Stimulated activated CD4-positive, alpha-beta T cell treated with anti-CD3 and anti-CD28 coated beads, Interleukin-4, amount 100 ng/mL, for 24 hours (primary cell): ENCODE measurements around the gene PPP1R15B.

Experiments used
- DNase-seq: peaks from one replicate; pipeline ENCODE4 v3.0.0-alpha.2; 2020

Gene PPP1R15B

DNA sequence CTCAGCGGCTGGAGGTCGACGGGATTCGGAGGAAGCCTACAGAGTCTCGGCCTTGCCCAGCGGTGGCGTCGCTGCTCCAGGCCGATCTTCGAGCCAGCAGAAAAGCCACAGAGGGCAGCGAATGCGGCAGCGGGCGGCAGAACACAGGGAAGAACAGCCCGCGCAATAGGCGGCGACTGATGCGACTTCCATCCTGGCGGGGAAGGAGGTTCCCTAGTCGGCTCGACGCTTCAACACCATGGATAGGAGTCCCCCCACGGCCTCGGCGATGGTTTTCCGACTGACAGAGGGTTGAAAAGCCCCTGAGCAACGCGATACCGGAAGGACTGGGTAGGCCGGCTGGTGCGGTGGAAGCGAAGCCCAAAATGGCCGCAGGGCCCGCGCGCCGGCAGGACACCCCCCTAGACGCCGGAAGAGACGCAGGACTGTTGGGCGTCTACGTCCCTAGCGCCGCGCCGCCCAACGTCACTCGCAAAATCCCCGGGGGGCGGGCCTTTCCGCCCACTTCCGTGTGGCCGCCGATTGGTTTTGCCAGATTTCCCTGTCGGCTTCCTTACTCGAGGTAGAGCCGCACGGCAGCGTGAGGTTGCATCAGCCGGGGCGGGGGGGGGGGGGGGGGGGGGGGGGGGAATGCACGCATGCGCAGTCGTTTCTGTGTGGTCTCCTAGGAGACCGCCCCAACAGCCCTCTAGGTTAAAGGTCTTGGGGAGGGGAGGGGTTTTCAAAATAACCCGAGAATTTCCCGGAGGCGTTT, at the start of gene PPP1R15B:
Gene PPP1R15B, minus strand, starts transcription at position 367 of the 754 bp plus-strand sequence. CDS start 406 bp downstream, outside the sequence.
- DNase-seq, result peak; percentile 97

DNA sequence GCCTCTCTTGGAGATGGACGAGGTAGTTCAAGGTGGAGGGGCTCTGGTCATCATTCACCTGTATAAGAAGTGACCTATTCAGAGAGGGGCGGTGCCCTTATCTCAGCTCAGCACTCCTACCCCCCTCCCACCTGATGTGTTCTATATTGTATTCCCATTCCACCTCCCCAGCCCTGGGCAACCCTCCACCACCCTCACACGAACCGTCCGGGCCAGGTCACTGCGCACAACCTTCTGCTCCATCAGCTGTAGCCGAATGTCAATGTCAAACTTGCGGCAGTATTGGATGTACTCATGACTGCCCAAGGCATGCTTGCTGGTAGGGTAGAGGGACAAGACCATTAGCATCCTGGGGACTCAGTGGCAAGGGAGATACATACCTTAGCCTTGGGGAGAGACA, 48.7 kb upstream of the PPP1R15B start:
- DNase-seq, result no peak

DNA sequence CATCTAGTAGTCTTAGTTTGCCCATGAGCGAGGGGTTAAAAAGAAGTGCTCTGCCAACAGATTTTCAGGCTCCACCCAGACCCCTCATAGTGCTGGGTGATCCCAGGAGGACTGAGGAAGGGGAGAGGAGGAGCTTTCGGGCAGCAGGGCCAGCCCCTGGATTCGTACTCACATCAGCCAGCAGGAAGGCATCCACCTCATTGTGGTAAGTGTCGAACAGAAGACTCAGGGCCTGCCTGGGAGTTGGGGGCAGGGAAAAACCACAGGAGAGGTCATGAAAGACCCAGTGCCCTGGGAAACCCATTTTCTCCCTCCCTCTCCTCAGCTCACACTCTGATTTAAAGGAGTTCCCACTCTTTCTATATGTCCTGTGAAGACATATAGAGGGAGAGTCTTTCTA, 48.1 kb upstream of the PPP1R15B start:
- DNase-seq, result no peak

DNA sequence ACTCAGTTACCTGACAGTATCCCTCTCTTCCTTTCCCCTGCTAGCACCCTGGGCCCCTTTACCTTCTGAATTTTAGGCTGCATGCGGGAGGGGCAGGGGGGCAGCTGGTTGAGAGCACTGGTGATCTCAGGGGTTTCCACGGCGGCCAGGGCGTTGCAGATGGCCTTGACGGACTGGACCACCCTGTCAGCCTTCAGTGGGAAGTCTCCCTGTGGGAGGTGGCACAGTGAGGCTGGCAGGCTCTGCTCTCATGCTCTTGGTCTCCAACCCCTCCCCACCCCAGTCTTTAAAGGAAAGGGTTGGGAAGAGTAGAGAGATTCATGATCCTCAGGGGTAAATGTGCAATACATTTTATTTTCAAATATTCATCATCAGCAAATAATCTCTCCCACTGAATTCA, 46.0 kb upstream of the PPP1R15B start:
- DNase-seq, result no peak

DNA sequence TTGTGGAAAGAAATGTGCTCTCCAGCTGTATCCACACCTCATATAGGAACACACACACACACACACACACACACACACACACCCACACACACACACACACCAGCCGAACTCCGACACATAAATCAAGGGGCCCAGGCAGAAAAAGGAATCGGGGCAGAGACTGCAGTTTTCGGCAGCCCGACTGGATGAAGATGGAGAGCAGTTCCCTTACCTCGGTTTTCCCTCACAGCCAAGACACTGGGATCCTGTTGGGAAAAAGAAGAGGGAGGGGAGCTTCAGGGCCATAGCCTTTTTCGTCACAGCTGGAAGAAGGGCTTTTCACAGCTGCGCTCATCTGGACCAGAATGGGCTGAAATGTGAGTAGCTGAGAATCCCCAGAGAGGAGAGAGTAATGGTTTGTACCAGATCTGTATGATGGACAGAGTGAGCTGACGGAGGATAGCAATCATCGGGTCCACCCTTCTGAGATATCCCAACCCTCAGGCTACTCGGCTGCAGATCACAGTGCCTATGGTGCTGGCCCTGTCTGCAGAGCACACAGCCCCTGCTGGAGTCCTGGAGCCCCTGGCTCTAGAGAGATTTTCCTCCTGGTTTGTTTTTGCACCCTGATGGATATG, 45.3 kb upstream of the PPP1R15B start:
- DNase-seq, result no peak

DNA sequence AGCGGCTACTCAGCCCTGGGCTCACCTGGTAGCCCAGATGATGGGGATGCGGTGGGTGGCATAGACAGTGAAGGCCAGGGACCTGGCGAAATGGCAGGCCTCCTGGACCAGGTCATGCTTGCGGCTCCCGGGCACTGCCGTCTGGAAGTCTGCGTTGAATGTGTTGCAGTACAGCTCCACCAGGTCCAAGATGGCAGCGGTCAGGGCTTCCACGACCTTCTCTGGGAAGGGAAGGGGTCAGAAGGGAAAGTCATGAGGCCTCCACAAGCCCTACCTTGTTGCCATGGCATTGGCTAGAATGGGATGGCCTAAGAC, 44.2 kb upstream of the PPP1R15B start:
- DNase-seq, result no peak

DNA sequence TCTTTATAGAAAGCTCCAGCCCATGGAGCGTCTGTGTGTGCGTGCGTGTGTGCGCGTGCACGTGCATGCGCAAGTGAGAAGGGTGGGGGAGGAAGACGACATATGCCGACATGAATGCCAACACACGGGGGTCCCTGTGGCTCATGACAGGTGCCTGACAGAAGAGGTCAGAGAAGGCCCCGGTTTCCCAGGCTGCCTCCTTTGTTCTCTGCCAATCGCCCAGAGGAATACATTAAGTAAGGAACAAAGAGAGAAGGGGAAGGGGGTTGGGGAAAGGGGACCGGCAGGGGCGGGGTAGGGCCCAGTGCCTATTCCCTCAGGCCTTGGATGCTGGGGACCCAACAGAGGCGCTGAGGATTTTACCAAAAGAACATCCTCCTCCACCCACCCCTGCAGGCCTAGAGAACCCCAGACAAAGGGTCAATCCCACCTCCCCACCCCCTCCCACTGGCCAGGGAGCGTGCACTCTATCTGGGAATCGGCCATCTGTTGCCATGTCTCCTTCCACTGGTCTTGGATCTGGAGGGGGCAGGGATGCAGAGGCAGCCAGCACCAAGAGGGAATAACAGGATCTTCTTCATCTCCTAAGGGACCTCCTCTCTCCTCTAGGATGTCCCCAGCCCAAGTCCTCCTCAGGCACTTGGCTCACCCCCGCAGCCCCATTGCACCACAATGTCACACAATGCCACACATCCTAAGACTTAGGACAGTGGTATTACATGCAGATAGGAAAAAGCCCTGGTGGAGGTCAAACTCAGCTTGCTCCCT, 43.6 kb upstream of the PPP1R15B start:
- no peak for DNase-seq

DNA sequence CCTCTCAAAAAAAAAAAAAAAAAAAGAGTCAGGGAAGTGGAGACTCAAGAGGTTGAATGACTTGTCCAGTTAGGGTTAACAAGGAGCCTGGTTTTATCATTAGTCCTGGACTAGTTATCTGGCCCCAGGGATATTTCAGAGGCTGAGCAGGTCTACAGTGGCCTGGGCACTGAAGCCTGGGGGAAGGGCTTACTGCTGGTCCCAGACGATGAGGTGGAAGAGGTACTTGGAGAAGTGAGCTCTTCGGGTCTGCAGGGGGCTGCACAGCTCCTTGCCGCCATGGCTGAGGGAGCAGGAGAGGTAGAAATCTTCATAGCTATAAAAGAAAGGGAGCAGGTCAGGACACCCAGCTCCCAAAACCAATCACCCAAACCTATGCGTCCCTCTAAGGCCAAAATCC, 42.9 kb upstream of the PPP1R15B start:
- DNase-seq, result no peak

DNA sequence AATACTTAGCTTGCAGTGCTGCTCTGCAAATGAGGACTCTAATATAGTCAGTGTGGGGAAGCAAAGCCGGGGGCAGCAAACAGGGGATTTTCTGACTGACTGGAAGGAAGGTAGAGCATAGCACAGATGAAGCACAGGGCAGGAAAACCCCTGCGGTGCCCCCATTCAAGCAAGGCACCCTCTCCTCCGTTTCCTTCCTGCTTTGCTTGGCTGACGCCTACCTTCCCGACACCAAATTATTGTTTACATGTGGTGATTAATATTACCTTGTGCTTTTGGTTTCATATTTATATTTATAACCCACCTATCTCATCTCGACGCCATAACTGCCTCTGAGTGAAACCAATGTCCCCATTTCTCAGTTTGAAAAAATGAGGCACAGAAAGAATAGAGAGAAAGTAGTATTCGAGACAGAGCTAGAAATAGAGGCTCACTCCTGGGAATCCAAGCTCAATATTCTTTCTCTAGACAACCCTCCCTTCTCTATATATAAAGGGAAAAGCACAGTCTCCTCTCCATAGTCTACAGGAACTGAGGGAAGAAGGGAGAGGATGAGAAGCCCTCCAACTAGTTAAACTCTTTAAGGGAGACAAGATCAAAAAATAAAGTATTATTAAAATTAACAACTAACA, 41.6 kb upstream of the PPP1R15B start:
- DNase-seq, result peak; percentile 76

DNA sequence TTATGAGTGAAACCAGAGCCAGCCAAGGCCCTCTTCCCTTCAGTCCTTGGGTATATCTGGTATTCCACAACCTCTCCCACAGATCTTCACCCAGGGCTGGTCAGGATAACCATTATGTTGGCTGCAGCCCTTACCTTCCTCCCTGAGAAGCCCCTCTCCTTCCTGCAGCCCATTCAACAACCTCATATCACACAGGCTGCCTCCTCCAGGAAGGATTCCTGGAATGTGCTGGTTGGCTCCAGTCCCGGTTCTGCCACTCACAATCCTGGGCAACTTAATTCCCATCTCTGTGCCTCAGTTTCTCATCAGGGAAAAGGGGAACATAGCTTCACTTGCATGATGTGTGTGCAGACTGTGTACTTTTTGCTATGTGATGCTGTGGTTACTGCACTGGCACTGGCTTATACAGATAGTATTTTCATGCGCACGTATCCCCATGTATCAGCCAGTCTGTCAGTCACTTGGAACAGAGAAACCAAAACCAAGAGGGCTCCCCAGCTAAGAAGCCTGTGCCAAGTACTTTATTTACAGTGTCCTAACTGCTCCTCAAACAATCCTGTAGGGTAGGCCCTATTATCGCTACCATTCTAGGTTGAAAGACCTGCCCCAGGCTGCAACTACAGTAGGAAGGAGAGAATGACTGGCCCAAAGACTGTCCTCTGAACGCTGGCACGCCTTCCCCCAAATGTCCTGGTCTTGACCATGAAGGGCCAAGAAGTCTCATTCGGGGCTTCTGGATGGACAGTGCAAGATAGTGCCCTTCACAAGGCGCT, 39.9 kb upstream of the PPP1R15B start:
- no peak for DNase-seq

DNA sequence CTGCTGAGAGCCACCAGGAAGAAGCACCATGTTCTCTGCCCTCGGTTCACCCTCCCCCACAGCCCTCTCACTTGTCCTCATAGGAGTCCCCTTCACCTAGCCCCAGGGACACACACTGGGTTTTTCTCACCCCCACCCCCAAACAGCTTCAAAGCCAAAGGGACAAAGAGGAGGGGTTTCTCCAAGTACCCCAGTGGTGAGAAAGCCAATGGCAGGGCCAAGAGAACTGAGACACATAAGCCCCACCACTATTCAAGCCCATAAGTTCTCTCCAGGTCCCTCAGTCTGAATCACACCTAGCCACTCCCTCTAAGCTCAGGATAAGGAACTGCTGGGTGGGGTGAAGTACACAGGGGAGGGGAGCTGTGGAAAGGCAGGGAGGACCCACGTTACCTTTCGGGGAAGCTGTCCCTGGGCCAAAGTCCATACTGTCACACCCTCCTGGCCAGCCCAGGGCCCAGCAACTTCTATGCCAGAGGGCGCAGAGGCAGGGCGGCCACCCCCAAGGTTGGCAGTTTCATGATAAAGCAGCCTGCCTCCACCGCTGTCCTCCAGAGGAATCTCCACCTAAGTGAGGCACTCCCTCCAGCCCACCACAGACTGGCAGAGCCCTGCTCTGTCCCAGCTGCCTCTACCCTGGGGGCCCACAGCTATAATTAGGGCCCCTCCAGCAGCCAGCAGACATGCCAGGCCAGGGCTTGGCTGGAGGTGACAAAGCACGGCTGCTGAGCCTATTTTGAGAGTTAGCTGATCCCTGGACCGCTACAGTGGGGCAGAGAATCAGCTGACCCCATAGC, 39.0 kb upstream of the PPP1R15B start:
- DNase-seq, result no peak

DNA sequence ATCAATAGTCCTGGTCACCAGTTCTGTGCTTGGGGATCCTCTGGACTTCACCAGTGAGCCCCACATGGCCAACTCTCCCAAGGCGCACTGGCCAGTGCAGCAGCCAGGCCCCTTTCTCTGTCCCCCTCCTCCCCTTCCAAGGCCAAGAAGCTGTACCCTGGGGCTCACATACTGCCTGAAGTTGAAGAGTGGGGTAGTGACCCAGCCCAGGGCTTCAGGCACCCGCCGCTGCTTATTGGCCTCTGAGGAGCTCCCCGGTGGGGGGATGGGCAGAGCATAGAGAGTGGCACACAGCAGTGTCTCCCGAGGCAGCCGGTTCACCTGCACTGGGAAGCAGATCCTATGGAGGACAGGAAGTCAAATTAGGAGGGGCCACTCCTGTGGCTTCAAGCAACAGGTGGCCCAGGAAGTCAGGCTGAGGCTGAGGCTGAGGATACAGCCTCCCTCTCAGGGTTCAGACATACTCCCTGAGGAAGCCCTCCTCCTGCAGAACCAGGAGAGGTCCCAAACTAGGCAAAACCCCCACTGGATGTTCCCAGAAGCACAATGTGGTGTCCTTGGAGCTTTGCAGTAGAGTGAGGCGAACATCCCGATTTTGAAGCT, 38.2 kb upstream of the PPP1R15B start:
- no peak for DNase-seq

DNA sequence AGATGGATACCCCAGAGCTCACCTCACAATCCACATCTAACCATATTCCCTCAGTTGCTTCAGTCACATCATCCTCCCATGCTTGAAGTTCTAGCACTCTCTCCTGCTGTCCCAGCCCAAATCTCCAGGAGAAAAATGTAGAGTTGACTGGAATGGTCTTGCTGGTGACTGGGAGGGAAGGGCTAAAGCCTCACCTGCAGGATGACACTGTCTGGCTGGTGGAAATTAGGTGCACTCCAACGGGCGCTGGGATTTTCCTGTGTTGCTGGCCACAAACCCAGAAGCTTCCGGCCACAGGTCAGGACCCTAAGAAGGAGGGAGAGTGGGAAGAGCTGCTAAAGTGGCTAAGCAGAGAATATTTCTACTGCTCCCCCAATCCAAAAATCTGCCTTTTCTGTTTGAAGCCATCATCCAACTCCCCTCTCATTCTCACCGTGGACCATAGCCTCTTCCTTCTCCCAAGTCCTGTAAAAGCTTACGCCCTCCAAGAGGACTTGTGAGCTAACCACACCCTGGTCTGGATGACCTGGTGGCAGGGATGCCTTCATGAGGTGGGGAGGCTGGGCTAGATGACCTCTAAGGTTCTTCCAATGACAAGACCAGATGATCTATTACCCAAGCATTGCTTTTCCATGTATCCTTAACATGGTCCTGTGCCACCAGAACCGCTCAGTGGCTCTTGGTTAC, 37.5 kb upstream of the PPP1R15B start:
- no peak for DNase-seq

DNA sequence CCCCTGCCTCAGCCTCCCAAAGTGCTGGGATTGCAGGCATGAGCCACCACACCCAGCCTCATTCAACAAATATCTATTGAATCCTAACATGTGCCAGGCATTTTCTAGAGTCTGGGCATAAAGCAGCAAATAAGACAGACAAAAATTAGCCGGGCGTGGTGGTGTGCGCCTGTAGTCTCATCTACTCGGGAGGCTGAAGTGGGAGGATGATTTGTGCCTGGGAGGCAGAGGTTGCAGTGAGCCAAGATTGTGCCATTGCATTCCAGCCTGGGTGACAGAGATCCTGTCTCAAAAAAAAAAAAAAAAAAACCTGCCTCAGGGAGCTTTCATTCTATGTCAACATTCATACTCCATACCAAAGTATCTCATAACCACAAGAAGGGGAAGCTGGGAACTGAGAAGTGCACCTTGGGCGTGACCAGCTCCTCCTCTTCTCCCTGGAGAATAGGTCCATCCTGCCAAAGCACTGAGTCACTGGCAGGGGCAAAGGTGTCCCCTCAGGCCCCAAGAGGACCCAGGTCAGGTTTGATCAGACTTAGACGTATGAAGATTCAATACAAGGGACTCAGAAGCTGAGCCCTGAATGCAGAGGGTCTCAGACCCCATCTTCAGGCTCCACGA, 36.8 kb upstream of the PPP1R15B start:
- no peak for DNase-seq

DNA sequence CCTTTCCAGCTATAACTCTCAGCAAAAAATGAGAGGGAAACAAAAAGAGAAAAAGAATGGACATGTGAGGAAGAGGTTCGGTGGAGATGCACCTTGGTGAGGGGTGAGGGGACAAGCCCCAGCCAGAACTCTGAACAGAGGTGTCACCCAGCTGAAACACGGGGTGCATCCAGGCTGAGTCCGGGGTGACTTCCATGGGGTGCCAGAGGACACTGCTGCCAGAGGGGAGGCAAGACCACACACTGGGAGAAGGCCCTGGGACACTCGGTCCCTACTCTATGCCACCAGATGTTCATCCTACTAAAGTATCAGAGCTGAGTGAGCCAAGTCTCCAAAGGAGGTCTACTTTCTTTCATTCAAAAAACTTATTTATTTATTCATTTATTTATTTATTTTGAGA, 36.1 kb upstream of the PPP1R15B start:
- no peak for DNase-seq

DNA sequence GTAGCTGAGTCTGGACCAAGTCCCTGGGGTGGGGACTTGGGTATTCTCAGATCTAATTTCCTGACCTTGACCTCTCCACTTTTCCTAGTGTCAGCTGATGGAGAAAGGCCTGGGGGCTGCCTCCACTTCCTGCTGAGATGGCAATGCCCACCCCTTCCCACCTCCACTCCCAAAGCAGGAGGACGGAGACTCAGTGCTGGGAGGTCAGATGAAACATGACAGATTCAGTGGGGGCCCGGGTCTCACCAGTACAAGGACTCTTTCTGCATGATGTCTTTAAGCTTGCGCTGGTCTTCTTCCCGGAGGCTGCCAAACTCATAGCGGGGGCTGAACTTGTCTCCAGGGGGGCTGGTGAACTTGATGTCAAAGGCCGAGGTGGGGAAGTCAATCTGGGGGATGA, 35.6 kb upstream of the PPP1R15B start:
- no peak for DNase-seq

DNA sequence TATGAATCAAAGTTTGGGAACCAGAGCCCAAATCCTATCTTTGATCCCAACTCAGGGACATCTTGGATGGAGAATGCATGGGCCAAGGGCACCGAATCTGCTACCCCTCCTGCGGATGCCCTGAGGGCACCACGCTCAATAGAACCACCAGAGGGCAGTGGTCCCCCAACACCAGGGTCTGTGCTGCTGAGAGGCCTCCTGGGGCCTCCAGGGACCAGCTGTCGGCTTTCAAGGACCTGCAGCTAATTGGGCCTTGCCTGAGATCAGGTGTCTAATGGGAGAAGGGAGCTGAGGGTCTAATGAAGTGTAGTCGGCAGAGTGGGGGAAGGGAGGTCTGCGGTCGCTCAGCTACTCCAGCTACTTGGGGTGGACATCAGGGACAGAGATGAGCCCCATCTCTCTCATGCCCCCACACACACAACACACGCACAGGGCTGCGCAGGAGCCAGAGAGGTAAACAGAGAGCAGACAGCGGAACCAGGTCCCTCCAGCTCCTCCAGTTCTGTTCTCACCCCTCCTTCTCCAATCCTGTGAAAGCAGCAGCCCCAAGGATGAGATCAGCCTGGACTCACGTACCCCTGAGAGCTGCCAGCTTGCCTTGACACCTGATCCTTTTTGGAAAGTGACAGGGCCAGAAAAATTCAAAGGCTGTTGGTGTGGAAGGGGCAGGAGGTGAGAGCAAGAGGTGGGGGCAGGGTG, 34.9 kb upstream of the PPP1R15B start:
- DNase-seq, result peak; percentile 79

DNA sequence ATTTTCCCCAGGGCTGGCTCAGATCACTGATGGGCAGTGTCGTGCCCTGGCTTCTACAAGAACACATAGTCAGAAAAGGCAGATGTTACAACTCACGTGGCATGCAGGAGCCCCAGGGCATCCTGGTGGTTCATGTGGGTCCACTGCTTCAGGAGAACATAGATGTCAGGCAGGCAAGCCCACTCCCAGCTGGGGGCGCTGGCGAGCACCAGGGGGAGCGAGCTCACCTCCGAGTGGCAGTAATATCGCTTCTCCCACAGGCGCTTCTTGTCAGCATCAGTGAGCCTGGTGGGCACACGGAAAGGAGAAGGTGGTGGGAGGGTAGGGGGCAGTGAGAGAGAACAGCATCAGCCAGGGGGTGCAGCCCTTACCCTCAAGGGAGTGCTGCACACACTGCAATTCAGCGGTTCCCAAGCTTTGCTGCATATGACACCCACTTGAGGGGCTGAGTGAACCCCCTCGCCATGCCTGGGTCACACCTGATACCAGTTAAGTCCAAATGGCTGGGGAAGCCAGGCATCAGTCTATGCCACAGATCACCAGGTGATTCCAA, 34.3 kb upstream of the PPP1R15B start:
- peak; percentile 46 for DNase-seq

DNA sequence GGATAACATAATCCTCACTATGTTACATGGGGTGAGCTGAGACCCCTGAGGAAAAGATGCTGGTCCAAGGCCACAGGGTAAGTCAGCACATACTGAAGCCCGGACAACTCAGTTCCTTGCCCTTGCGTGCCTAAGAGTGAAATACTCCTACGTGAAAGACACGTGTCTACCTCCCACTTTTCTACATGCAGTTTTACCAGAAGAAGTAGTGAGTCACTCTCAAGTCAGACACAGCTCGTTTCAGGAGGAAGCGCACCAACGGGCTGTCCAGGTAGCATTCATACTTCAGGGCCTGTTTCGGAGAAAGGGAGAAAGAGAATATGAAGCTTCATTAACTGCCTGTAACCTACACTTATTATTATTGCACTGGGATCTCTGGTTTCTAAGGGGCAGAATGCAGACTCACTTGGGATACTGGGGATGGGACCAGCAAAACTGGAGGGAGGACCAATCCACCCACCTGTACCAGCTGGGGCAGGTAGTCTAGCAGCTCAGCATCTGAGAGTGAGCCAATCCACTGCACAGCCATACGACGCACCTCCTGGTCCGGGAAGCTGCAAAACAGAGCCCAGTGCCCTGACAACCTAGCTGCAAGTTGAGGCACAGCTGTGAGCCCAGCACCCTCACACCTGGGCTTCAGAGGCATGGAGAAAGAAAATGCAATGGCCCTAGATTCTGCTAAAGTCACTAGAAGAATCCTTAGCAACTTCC, 32.4 kb upstream of the PPP1R15B start:
- DNase-seq, result peak; percentile 47
